Prostate gland (tissue), 2 donors: ENCODE results near the gene QSOX1.

Source experiments
- CTCF ChIP-seq, 4 experiments: fragments of 200-600 bp in 2 of 4; fragments of 450-650 bp in 2 of 4; sonication (generic) in 2 of 4; IDR thresholded peaks; 1 replicate in 3 of 4; 2 replicates in 1 of 4; pipeline ENCODE4 v1.5.1; 2016 to 2019; ENCODE audit warnings: antibody characterized with exemption in 4 of 4, mild to moderate bottlenecking in 2 of 4, moderate library complexity in 2 of 4
- POLR2AphosphoS5 ChIP-seq: sonication (generic); formaldehyde crosslinking; IDR thresholded peaks from one replicate; pipeline ENCODE4 v1.6.1; 2017; ENCODE audit warnings: antibody characterized with exemption

GRCh38 chr1:180218806-180219765 is 64.4 kb downstream of the QSOX1 start:
- TF ChIP-seq CTCF (IDR thresholded peaks at IDR 0.05) (no peak), POLR2AphosphoS5 (no peak)
